SK-N-SH (cell line): Measurements from ENCODE around the gene CACNA2D1. TPM values are rescaled to one million over a fixed set of nuclear protein-coding genes. Genes with fewer than 3 reads are reported as not detected.
A peak's percentile ranks its signal among the peaks of the same experiment; 100 is the strongest.

ENCODE experiments used
- CTCF ChIA-PET: fragments of 300-600, 350-600 bp; formaldehyde crosslinking; extraction: SDS; loops from one replicate; lab custom pipeline; 2021; lab: Yijun Ruan, JAX
- POLR2A ChIA-PET: fragments of 350-600 bp; sonication (Branson Sonifier 250); formaldehyde crosslinking; extraction: SDS; loops from one replicate; lab custom pipeline; 2020; ENCODE audit warnings: antibody characterized with exemption, inconsistent platforms; lab: Yijun Ruan, JAX
- DNase-seq: peaks from one replicate; pipeline ENCODE4 v3.0.0; 2012
- H2AFZ ChIP-seq: fragments of 200-600 bp; sonication (generic); 2 replicates; pipeline ENCODE4 v1.8.1; 2016; ENCODE audit warnings: antibody characterized with exemption, mild to moderate bottlenecking, low read depth
- H3F3A ChIP-seq: fragments of 200-600 bp; sonication (generic); replicated peaks from 2 replicates; pipeline ENCODE3; 2016; ENCODE audit warnings: antibody characterized with exemption, mild to moderate bottlenecking; ENCODE audit not compliant: insufficient read depth
- H3K27ac ChIP-seq, 2 experiments: fragments of 200-500 bp in 1 of 2; fragments of 200-600 bp in 1 of 2; sonication (Bioruptor generic) in 1 of 2; sonication (generic), shearing (Covaris generic) in 1 of 2; 2 replicates each; pipeline versions ENCODE4 v1.5.1 to v1.6.1; 2014 to 2016; ENCODE audit warnings: low read depth in 2 of 2, inconsistent platforms in 1 of 2, low read length in 1 of 2, mild to moderate bottlenecking in 1 of 2, mixed read lengths in 1 of 2
- H3K27me3 ChIP-seq: fragments of 200-600 bp; sonication (generic), shearing (Covaris generic); 2 replicates; pipeline ENCODE4 v1.6.1; 2016; ENCODE audit warnings: mixed run types; ENCODE audit not compliant: insufficient read depth
- H3K36me3 ChIP-seq, 2 experiments: fragments of 200-500 bp in 1 of 2; fragments of 200-600 bp in 1 of 2; sonication (Bioruptor generic) in 1 of 2; sonication (generic) in 1 of 2; replicated peaks in 1 of 2; 2 replicates each; pipeline versions ENCODE3 to v1.5.1; 2014 to 2016; ENCODE audit warnings: low read length in 1 of 2, mild to moderate bottlenecking in 1 of 2; ENCODE audit not compliant: insufficient read depth in 2 of 2, control insufficient read depth in 1 of 2
- H3K4me1 ChIP-seq, 2 experiments: fragments of 200-500 bp in 1 of 2; fragments of 200-600 bp in 1 of 2; sonication (Bioruptor generic) in 1 of 2; sonication (generic), shearing (Covaris generic) in 1 of 2; 2 replicates each; pipeline versions ENCODE4 v1.5.1 to v1.6.1; 2014 to 2016; ENCODE audit warnings: low read depth in 1 of 2, low read length in 1 of 2, mixed run types in 1 of 2; ENCODE audit not compliant: insufficient read depth in 2 of 2, control insufficient read depth in 1 of 2
- H3K4me2 ChIP-seq: fragments of 200-600 bp; sonication (generic), shearing (Covaris generic); 2 replicates; pipeline ENCODE4 v1.6.1; 2017; ENCODE audit warnings: mixed run types
- H3K4me3 ChIP-seq, 2 experiments: fragments of 200-500 bp in 1 of 2; fragments of 200-600 bp in 1 of 2; sonication (Bioruptor generic) in 1 of 2; sonication (generic), shearing (Covaris generic) in 1 of 2; 2 replicates each; pipeline versions ENCODE4 v1.5.1 to v1.8.1; 2014 to 2016; ENCODE audit warnings: low read depth in 2 of 2, inconsistent platforms in 1 of 2, low read length in 1 of 2, mild to moderate bottlenecking in 1 of 2, mixed read lengths in 1 of 2, moderate library complexity in 1 of 2
- H3K79me2 ChIP-seq: fragments of 200-600 bp; sonication (generic); 2 replicates; pipeline ENCODE4 v1.8.1; 2017; ENCODE audit warnings: mild to moderate bottlenecking; ENCODE audit not compliant: insufficient read depth
- H3K9ac ChIP-seq: fragments of 200-600 bp; sonication (generic); 2 replicates; pipeline ENCODE4 v1.6.1; 2017; ENCODE audit warnings: mixed run types
- H3K9me2 ChIP-seq: fragments of 200-600 bp; sonication (generic); 2 replicates; pipeline ENCODE4 v1.6.1; 2017; ENCODE audit warnings: mixed run types
- H3K9me3 ChIP-seq: fragments of 200-600 bp; sonication (generic); 2 replicates; pipeline ENCODE4 v1.6.1; 2017; ENCODE audit warnings: mixed run types, mild to moderate bottlenecking, moderate library complexity
- H4K20me1 ChIP-seq: fragments of 200-600 bp; sonication (generic); 2 replicates; pipeline ENCODE4 v1.6.1; 2017; ENCODE audit warnings: mild to moderate bottlenecking, mixed run types; ENCODE audit not compliant: insufficient read depth
- ELF1 ChIP-seq: IDR thresholded peaks from 2 replicates; pipeline ENCODE4 v1.4.0; 2012
- EP300 ChIP-seq, 2 experiments: IDR thresholded peaks; 2 replicates each; pipeline versions ENCODE4 v1.4.0 to v1.6.1; 2012; ENCODE audit warnings: borderline replicate concordance in 1 of 2, low read depth in 1 of 2, low read length in 1 of 2
- FOSL2 ChIP-seq: IDR thresholded peaks from 2 replicates; pipeline ENCODE4 v1.4.0; 2012; ENCODE audit warnings: low read depth, mild to moderate bottlenecking, moderate library complexity, borderline replicate concordance
- GATA2 ChIP-seq: sonication (generic); formaldehyde crosslinking; IDR thresholded peaks from 2 replicates; pipeline ENCODE4 v1.5.0; 2020; ENCODE audit warnings: mild to moderate bottlenecking, missing genetic modification reagents
- JUND ChIP-seq: IDR thresholded peaks from 2 replicates; pipeline ENCODE4 v1.4.0; 2012
- MXI1 ChIP-seq: IDR thresholded peaks from 2 replicates; pipeline ENCODE4 v1.6.1; 2012; ENCODE audit warnings: mild to moderate bottlenecking, low read depth, low read length, improper control_type of control experiment
- NRF1 ChIP-seq: IDR thresholded peaks from 2 replicates; pipeline ENCODE4 v1.6.1; 2012; ENCODE audit warnings: low read depth, mild to moderate bottlenecking, low read length
- RAD21 ChIP-seq: IDR thresholded peaks from 2 replicates; pipeline ENCODE4 v1.6.1; 2012; ENCODE audit warnings: mild to moderate bottlenecking, low read length
- RCOR1 ChIP-seq: fragments of 150-350 bp; IDR thresholded peaks from 2 replicates; pipeline ENCODE4 v1.6.1; 2017; ENCODE audit warnings: antibody characterized with exemption, low read length
- RFX5 ChIP-seq: IDR thresholded peaks from 2 replicates; pipeline ENCODE4 v1.6.1; 2012; ENCODE audit warnings: mild to moderate bottlenecking, improper control_type of control experiment, low read length
- RXRA ChIP-seq: IDR thresholded peaks from 2 replicates; pipeline ENCODE4 v1.4.0; 2012; ENCODE audit warnings: low read depth, mild to moderate bottlenecking, borderline replicate concordance
- SMC3 ChIP-seq: IDR thresholded peaks from 2 replicates; pipeline ENCODE4 v1.6.1; 2012; ENCODE audit warnings: low read depth, low read length, improper control_type of control experiment
- TEAD4 ChIP-seq: IDR thresholded peaks from 2 replicates; pipeline ENCODE4 v1.4.0; 2012; ENCODE audit warnings: mild to moderate bottlenecking, borderline replicate concordance; ENCODE audit not compliant: insufficient read depth
- WGBS: methylation state at CpG from one replicate; pipeline ENCODE4 v1.1.6; 2017; ENCODE audit warnings: low lambda C conversion rate; 5-methylcytosine and 5-hydroxymethylcytosine counted together
- polyA plus RNA-seq, 3 experiments: library from polyadenylated mRNA; depleted of rRNA; stranded (reverse); fragments of >200 nt; gene quantifications; 2 replicates each; pipeline ENCODE4 v1.2.3, GENCODE V29; 2012
- TF ChIP-seq, protein P1 (sequence below): fragments of 200-600 bp; sonication (generic); IDR thresholded peaks from 2 replicates; pipeline ENCODE4 v1.6.1; 2017; ENCODE audit warnings: antibody characterized with exemption, mild to moderate bottlenecking, moderate library complexity
- TF ChIP-seq, protein P2 (sequence below): IDR thresholded peaks from 2 replicates; pipeline ENCODE4; 2012
- TF ChIP-seq, protein P3 (sequence below): IDR thresholded peaks from 2 replicates; pipeline ENCODE4 v1.4.0; 2012; ENCODE audit warnings: low read depth, borderline replicate concordance

Gene CACNA2D1
- polyA plus RNA-seq, 1 of the 3 experiments (the other 2 are of a cell fraction): 3.4 TPM

DNA sequence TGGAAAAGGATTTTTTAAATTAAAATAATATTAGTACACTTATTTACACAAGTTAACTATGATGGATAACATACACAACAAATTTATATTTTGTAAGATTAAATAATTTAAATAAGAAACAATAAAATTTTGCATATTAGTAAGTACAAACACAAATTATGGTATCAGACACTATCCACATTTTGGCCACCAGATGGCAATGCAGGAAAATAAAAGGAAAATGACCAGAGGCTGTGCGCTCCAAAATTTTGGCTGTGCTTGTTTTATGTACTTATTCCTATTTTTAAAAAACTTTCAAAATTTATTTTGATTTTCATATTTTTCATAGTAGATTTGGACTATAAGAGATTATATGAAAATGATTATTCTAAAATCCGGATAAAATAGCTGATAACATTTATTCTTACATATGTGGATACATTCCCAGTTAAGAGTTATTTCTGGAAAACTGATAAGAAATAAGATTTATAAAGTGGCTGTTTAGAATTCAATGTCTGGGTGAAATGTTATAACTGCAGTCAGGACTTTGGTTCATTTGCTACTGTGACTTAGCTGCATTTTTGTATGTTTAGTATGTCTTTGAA lies 399.0 kb downstream of the CACNA2D1 start:
- peak; percentile 16 for DNase-seq
- Histone ChIP-seq H3K36me3 (peaks cover 3 to 4% of the 10 kb centered on the region in 2 experiments), H3K4me2 (no peak overlapping the region), H3K27me3 (no peaks in the 10 kb centered on the region), H4K20me1 (no peaks in the 10 kb centered on the region), H3F3A (peaks cover 35% of the 10 kb centered on the region), H3K27ac (no peak overlapping the region), H2AFZ (no peak overlapping the region), H3K9me2 (no peaks in the 10 kb centered on the region), H3K4me3 (no peak overlapping the region), H3K4me1 (peaks cover 14 to 29% of the 10 kb centered on the region in 2 experiments; a peak in 3 of 4 replicates), H3K9me3 (no peaks in the 10 kb centered on the region)
- TF ChIP-seq FOSL2 (no peak), ELF1 (no peak), EP300 (IDR thresholded peaks at IDR 0.05; ENCODE audit: borderline replicate concordance in 1 of 2, low read depth in 1 of 2, low read length in 1 of 2) (0 out of 4 replicates have a peak, but pooled peaks of 1 of the 2 experiments have one; percentile 16), RFX5 (peak; percentile 56; the same call in 1 of the 2 replicates), RAD21 (peak; percentile 97), SMC3 (peak; percentile 89), NRF1 (no peak), RCOR1 (0 out of 2 replicates have a peak, but pooled peaks have one; percentile 15)
- TF ChIP-seq, protein P1, sequence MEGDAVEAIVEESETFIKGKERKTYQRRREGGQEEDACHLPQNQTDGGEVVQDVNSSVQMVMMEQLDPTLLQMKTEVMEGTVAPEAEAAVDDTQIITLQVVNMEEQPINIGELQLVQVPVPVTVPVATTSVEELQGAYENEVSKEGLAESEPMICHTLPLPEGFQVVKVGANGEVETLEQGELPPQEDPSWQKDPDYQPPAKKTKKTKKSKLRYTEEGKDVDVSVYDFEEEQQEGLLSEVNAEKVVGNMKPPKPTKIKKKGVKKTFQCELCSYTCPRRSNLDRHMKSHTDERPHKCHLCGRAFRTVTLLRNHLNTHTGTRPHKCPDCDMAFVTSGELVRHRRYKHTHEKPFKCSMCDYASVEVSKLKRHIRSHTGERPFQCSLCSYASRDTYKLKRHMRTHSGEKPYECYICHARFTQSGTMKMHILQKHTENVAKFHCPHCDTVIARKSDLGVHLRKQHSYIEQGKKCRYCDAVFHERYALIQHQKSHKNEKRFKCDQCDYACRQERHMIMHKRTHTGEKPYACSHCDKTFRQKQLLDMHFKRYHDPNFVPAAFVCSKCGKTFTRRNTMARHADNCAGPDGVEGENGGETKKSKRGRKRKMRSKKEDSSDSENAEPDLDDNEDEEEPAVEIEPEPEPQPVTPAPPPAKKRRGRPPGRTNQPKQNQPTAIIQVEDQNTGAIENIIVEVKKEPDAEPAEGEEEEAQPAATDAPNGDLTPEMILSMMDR: peak; percentile 89
- TF ChIP-seq, all 33 proteins: peak for 6
- no peaks in the 10 kb centered on the region for H3K79me2 ChIP-seq
- H3K9ac ChIP-seq: no peak overlapping the region
- POLR2A ChIA-PET: no interaction called here
- WGBS: 28% methylated on average over 2 of the region's 2 CpGs
- CTCF ChIA-PET: interaction anchor here (0.6 to 7.5 kb wide), 57 partner anchors 9 to 721 kb away, joined by 3 to 82 read pairs (median 4); no protein-coding TSS in a partner anchor

DNA sequence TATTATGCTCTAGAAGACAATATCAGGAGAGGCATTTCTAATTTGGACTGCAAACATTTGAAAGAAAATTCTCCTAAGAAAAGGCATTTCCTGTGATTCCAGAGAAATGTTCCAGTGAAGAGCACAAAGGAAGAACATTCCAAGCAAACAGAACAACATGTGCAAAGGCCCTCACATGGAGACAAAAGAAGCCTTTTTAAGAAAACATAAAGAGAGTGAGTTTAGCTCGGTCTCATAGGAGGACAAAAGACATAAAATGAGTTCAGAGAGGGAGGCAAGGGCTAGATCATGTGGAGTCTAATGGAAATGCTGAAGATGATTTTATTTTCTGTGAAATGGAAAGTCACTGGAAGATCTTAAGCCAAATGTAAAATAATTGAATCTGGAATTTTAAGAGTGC lies 404.0 kb downstream of the CACNA2D1 start:
- Histone ChIP-seq H3K9me2 (no peaks in the 10 kb centered on the region), H4K20me1 (no peaks in the 10 kb centered on the region), H3K27me3 (no peaks in the 10 kb centered on the region), H3K27ac (peak overlapping the region; percentile 33 to 48; a peak in 3 of 4 replicates), H3K4me1 (peaks cover 9 to 36% of the 10 kb centered on the region in 2 experiments), H3K4me3 (no peak overlapping the region), H3K4me2 (no peak overlapping the region), H3K9me3 (no peaks in the 10 kb centered on the region), H3K36me3 (peaks cover 3 to 7% of the 10 kb centered on the region in 2 experiments), H3F3A (peaks cover 49% of the 10 kb centered on the region), H2AFZ (peak overlapping the region; percentile 10; the same call in 1 of the 2 replicates), H3K79me2 (no peaks in the 10 kb centered on the region), H3K9ac (no peak overlapping the region)
- ChIA-PET CTCF (interaction anchor here (1.1 to 1.2 kb wide), 3 partner anchors 18 to 405 kb away, joined by 3 to 6 read pairs (median 4); no protein-coding TSS in a partner anchor), POLR2A (no interaction called here)
- 96% methylated on average over 1 of the region's 1 CpG for WGBS
- TF ChIP-seq RCOR1: no peak
- TF ChIP-seq, protein P2, sequence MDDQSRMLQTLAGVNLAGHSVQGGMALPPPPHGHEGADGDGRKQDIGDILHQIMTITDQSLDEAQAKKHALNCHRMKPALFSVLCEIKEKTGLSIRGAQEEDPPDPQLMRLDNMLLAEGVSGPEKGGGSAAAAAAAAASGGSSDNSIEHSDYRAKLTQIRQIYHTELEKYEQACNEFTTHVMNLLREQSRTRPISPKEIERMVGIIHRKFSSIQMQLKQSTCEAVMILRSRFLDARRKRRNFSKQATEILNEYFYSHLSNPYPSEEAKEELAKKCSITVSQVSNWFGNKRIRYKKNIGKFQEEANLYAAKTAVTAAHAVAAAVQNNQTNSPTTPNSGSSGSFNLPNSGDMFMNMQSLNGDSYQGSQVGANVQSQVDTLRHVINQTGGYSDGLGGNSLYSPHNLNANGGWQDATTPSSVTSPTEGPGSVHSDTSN: no peak
- no peak for TF ChIP-seq TEAD4
- TF ChIP-seq RXRA: no peak
- TF ChIP-seq GATA2 (CRISPR knock-in tag): no peak
- TF ChIP-seq MXI1: no peak
- TF ChIP-seq JUND: no peak
- TF ChIP-seq, protein P3, sequence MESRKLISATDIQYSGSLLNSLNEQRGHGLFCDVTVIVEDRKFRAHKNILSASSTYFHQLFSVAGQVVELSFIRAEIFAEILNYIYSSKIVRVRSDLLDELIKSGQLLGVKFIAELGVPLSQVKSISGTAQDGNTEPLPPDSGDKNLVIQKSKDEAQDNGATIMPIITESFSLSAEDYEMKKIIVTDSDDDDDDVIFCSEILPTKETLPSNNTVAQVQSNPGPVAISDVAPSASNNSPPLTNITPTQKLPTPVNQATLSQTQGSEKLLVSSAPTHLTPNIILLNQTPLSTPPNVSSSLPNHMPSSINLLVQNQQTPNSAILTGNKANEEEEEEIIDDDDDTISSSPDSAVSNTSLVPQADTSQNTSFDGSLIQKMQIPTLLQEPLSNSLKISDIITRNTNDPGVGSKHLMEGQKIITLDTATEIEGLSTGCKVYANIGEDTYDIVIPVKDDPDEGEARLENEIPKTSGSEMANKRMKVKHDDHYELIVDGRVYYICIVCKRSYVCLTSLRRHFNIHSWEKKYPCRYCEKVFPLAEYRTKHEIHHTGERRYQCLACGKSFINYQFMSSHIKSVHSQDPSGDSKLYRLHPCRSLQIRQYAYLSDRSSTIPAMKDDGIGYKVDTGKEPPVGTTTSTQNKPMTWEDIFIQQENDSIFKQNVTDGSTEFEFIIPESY: no peak
- DNase-seq: no peak
